ENCODE results near the gene DAB2. TPM values are rescaled to one million over a fixed set of nuclear protein-coding genes. Genes with fewer than 3 reads are reported as not detected.

The DAB2 gene
- total and polyA plus RNA-seq, 2 donors from 2014 or later, result 138 to 199 TPM

- Histone ChIP-seq H3K4me3 (ENCODE audit: low read length in 3 of 3) (peak overlapping the region in 2 of 3 donors; percentile 1 to 16), H3K9ac (ENCODE audit: low read length in 3 of 3) (peak overlapping the region in 2 of 3 donors; percentile 7 to 26), H3K27ac (ENCODE audit: low read depth in 2 of 2, low read length in 2 of 2) (peak overlapping the region; percentile 80 to 97), H3K36me3 (ENCODE audit: control insufficient read depth in 2 of 3, insufficient read depth in 3 of 3, low read length in 3 of 3) (peaks cover 0 to 10% (median 3%) of the 10 kb centered on the region in 3 donors), H3K9me3 (ENCODE audit: control insufficient read depth in 2 of 3, insufficient read depth in 1 of 3, low read length in 3 of 3) (no peaks in the 10 kb centered on the region), H3K4me1 (ENCODE audit: control insufficient read depth in 2 of 3, insufficient read depth in 2 of 3, low read depth in 1 of 3, low read length in 3 of 3) (peaks cover 4 to 46% (median 26%) of the 10 kb centered on the region in 3 donors), H3K27me3 (ENCODE audit: control insufficient read depth, insufficient read depth, low read length) (no peaks in the 10 kb centered on the region)
- TF ChIP-seq CTCF (IDR thresholded peaks at IDR 0.05; ENCODE audit: borderline replicate concordance, extremely low read depth, insufficient read depth), result no peak
- intact Hi-C loops (cut with DNase I), result no loop called here
- FAIRE-seq, result peak; percentile 73
- DNase-seq, result peak in 2 of 5 donors; percentile 56 to 71
Observed at GRCh38 chr5:39400713-39401578, 23.8 kb downstream of the DAB2 start.

GRCh38 chr5:39399135-39400036 is 25.4 kb downstream of the DAB2 start:
- Histone ChIP-seq H3K9ac (ENCODE audit: low read length in 3 of 3) (peak overlapping the region in 1 of 3 donors; percentile 22), H3K36me3 (ENCODE audit: control insufficient read depth in 2 of 3, insufficient read depth in 3 of 3, low read length in 3 of 3) (peaks cover 0 to 10% (median 2%) of the 10 kb centered on the region in 3 donors), H3K4me3 (ENCODE audit: low read length in 3 of 3) (peak overlapping the region in 1 of 3 donors; percentile 24), H3K9me3 (ENCODE audit: control insufficient read depth in 2 of 3, insufficient read depth in 1 of 3, low read length in 3 of 3) (no peaks in the 10 kb centered on the region), H3K27me3 (ENCODE audit: control insufficient read depth, insufficient read depth, low read length) (no peaks in the 10 kb centered on the region), H3K27ac (ENCODE audit: low read depth in 2 of 2, low read length in 2 of 2) (peak overlapping the region; percentile 80 to 97), H3K4me1 (ENCODE audit: control insufficient read depth in 2 of 3, insufficient read depth in 2 of 3, low read depth in 1 of 3, low read length in 3 of 3) (peaks cover 4 to 46% (median 17%) of the 10 kb centered on the region in 3 donors)
- DNase-seq (peak in 2 of 5 donors; percentile 28 to 45), FAIRE-seq (peak; percentile 52)
- intact Hi-C loops (cut with DNase I), result no loop called here
- no peak for TF ChIP-seq CTCF (IDR thresholded peaks at IDR 0.05; ENCODE audit: borderline replicate concordance, extremely low read depth, insufficient read depth)

GRCh38 chr5:39396843-39397242 is 27.9 kb downstream of the DAB2 start:
- H3K36me3 ChIP-seq (ENCODE audit: control insufficient read depth in 2 of 3, insufficient read depth in 3 of 3, low read length in 3 of 3), result peaks cover 0 to 26% (median 6%) of the 10 kb centered on the region in 3 donors
- intact Hi-C loops (cut with DNase I), result no loop called here
- H3K4me3 ChIP-seq (ENCODE audit: low read length in 3 of 3), result no peak overlapping the region
- no peak for TF ChIP-seq CTCF (IDR thresholded peaks at IDR 0.05; ENCODE audit: borderline replicate concordance, extremely low read depth, insufficient read depth)
- no peak overlapping the region for H3K9ac ChIP-seq (ENCODE audit: low read length in 3 of 3)
- FAIRE-seq, result no peak
- no peaks in the 10 kb centered on the region for H3K27me3 ChIP-seq (ENCODE audit: control insufficient read depth, insufficient read depth, low read length)
- H3K4me1 ChIP-seq (ENCODE audit: control insufficient read depth in 2 of 3, insufficient read depth in 2 of 3, low read depth in 1 of 3, low read length in 3 of 3), result peaks cover 4 to 46% (median 22%) of the 10 kb centered on the region in 3 donors
- peak overlapping the region in 1 of 2 donors; percentile 9 for H3K27ac ChIP-seq (ENCODE audit: low read depth in 2 of 2, low read length in 2 of 2)
- no peak for DNase-seq
- H3K9me3 ChIP-seq (ENCODE audit: control insufficient read depth in 2 of 3, insufficient read depth in 1 of 3, low read length in 3 of 3), result no peaks in the 10 kb centered on the region

Data from kidney (tissue), 14 donors.